ENCODE measurements around the gene SIGMAR1. TPM values are rescaled to one million over a fixed set of nuclear protein-coding genes. Genes with fewer than 3 reads are reported as not detected.
A peak's percentile ranks its signal among the peaks of the same experiment; 100 is the strongest.

SIGMAR1 gene
- total RNA-seq, 6 donors from 2014 or later: 26.7 to 52.9 (median 43.0) TPM

GRCh38 chr9:34588671-34589635, 48.6 kb downstream of the SIGMAR1 start:
- Histone ChIP-seq H3K36me3 (no peaks in the 10 kb centered on the region), H3K4me3 (peak overlapping the region in 3 of 4 donors; percentile 41 to 53 (median 46)), H3K27me3 (peaks cover 0 to 58% (median 24%) of the 10 kb centered on the region in 4 donors), H3K4me1 (peaks cover 41 to 48% (median 42%) of the 10 kb centered on the region in 4 donors), H3K27ac (no peak overlapping the region), H3K9me3 (no peaks in the 10 kb centered on the region)
- 3 to 7% methylated on average over 27 to 48 of the region's 86 CpGs for WGBS, 2 donors
- ATAC-seq (ENCODE audit: low FRiP score in 2 of 2) (no peak), DNase-seq (peak in 1 of 2 donors; percentile 88)
- no peak for TF ChIP-seq EP300 (IDR thresholded peaks at IDR 0.05)
- TF ChIP-seq CTCF (IDR thresholded peaks at IDR 0.05): no peak
- TF ChIP-seq POLR2A (IDR thresholded peaks at IDR 0.05): no peak
- TF ChIP-seq POLR2AphosphoS5 (IDR thresholded peaks at IDR 0.05): no peak

GRCh38 chr9:34587271-34587670, 50.3 kb downstream of the SIGMAR1 start:
- WGBS, 2 donors: 39 to 65% methylated on average over 2 of the region's 2 CpGs
- H3K9me3 ChIP-seq: no peaks in the 10 kb centered on the region
- ATAC-seq (ENCODE audit: low FRiP score in 2 of 2): no peak
- H3K4me3 ChIP-seq: no peak overlapping the region
- peaks cover 32 to 40% (median 33%) of the 10 kb centered on the region in 4 donors for H3K4me1 ChIP-seq
- no peak for TF ChIP-seq POLR2A (IDR thresholded peaks at IDR 0.05)
- no peak for TF ChIP-seq EP300 (IDR thresholded peaks at IDR 0.05)
- no peak for TF ChIP-seq CTCF (IDR thresholded peaks at IDR 0.05)
- TF ChIP-seq POLR2AphosphoS5 (IDR thresholded peaks at IDR 0.05): no peak
- no peak overlapping the region for H3K27ac ChIP-seq
- DNase-seq: no peak
- no peaks in the 10 kb centered on the region for H3K36me3 ChIP-seq
- peaks cover 0 to 50% (median 24%) of the 10 kb centered on the region in 4 donors for H3K27me3 ChIP-seq

GRCh38 chr9:34585946-34586669, 51.5 kb downstream of the SIGMAR1 start:
- peaks cover 22 to 28% (median 23%) of the 10 kb centered on the region in 4 donors for H3K4me1 ChIP-seq
- H3K36me3 ChIP-seq: no peaks in the 10 kb centered on the region
- no peaks in the 10 kb centered on the region for H3K9me3 ChIP-seq
- peaks cover 0 to 42% (median 18%) of the 10 kb centered on the region in 4 donors for H3K27me3 ChIP-seq
- no peak for DNase-seq
- no peak overlapping the region for H3K4me3 ChIP-seq
- no peak for ATAC-seq (ENCODE audit: low FRiP score in 2 of 2)
- TF ChIP-seq CTCF (IDR thresholded peaks at IDR 0.05): no peak
- no peak overlapping the region for H3K27ac ChIP-seq
- 18 to 30% methylated on average over 5 to 11 of the region's 11 CpGs for WGBS, 2 donors

GRCh38 chr9:34584970-34585369, 52.6 kb downstream of the SIGMAR1 start:
- DNase-seq (no peak), ATAC-seq (ENCODE audit: low FRiP score in 2 of 2) (no peak)
- Histone ChIP-seq H3K27ac (no peak overlapping the region), H3K36me3 (no peaks in the 10 kb centered on the region), H3K9me3 (no peaks in the 10 kb centered on the region), H3K4me3 (no peak overlapping the region), H3K4me1 (peaks cover 10 to 17% (median 12%) of the 10 kb centered on the region in 4 donors), H3K27me3 (peaks cover 0 to 31% (median 10%) of the 10 kb centered on the region in 4 donors)
- 73% methylated on average over 5 of the region's 5 CpGs for WGBS, 2 donors
- TF ChIP-seq POLR2AphosphoS5 (IDR thresholded peaks at IDR 0.05) (no peak), POLR2A (IDR thresholded peaks at IDR 0.05) (no peak), EP300 (IDR thresholded peaks at IDR 0.05) (no peak), CTCF (IDR thresholded peaks at IDR 0.05) (no peak)

Small RNA genes within 50 kb of the gene (small RNA-seq; reads per million reads assigned to genes)
- 0 reads per million in 4 donors for gene CCL27

Other genes with a start within 250 kb of the SIGMAR1 start
- 10 to 100 TPM; 10.0 to 33.0 (median 15.2) TPM for gene FAM219A, start 179.2 kb downstream of the SIGMAR1 start, total RNA-seq
- gene DNAI1, start 179.0 kb downstream of the SIGMAR1 start, total RNA-seq: 10 to 100 TPM in 3 of 6 donors, 1 to 10 TPM in 2, under 1 TPM in 1; 0.37 to 39.8 (median 9.7) TPM
- gene ENHO, start 114.8 kb downstream of the SIGMAR1 start, total RNA-seq: 1 to 10 TPM in 1 of 6 donors, under 1 TPM in 2, not detected in 3; 0.40 to 1.4 (median 0.71) TPM
- gene CNTFR, start 48.1 kb downstream of the SIGMAR1 start, total RNA-seq: 1 to 10 TPM in 2 of 6 donors, under 1 TPM in 3, not detected in 1; 0.30 to 3.3 (median 0.69) TPM
- 10 to 100 TPM; 16.5 to 27.0 (median 21.7) TPM for gene RPP25L, start 25.7 kb downstream of the SIGMAR1 start, total RNA-seq
- gene DCTN3, start 17.3 kb downstream of the SIGMAR1 start, total RNA-seq: 10 to 100 TPM; 26.2 to 92.6 (median 68.1) TPM
- gene ARID3C, start 8.7 kb downstream of the SIGMAR1 start, total RNA-seq: not detected
- 100 to 1,000 TPM in 1 of 6 donors, 10 to 100 TPM in 5; 33.4 to 141 (median 44.3) TPM for gene GALT, start 8.9 kb upstream of the SIGMAR1 start, total RNA-seq
- gene IL11RA, start 14.4 kb upstream of the SIGMAR1 start, total RNA-seq: 10 to 100 TPM; 14.5 to 49.2 (median 23.7) TPM
- gene CCL27, start 24.9 kb upstream of the SIGMAR1 start, total RNA-seq: 10 to 100 TPM in 1 of 6 donors, not detected in 5; 32.5 TPM
- gene CCL19, start 53.5 kb upstream of the SIGMAR1 start, total RNA-seq: 1 to 10 TPM in 3 of 6 donors, not detected in 3; 2.0 to 5.2 (median 5.2) TPM
- gene CCL21, start 72.3 kb upstream of the SIGMAR1 start, total RNA-seq: 10 to 100 TPM in 5 of 6 donors, 1 to 10 TPM in 1; 7.3 to 92.0 (median 79.5) TPM

Data from upper lobe of left lung (tissue), 6 donors.